Stimulated activated CD4-positive, alpha-beta T cell treated with anti-CD3 and anti-CD28 coated beads, Interleukin-4, amount 100 ng/mL, for 1 hour (primary cell): ENCODE data around the gene PLCXD3.

Source experiments
- DNase-seq: peaks from one replicate; pipeline ENCODE4 v3.0.0-alpha.2; 2020

The PLCXD3 gene

DNA sequence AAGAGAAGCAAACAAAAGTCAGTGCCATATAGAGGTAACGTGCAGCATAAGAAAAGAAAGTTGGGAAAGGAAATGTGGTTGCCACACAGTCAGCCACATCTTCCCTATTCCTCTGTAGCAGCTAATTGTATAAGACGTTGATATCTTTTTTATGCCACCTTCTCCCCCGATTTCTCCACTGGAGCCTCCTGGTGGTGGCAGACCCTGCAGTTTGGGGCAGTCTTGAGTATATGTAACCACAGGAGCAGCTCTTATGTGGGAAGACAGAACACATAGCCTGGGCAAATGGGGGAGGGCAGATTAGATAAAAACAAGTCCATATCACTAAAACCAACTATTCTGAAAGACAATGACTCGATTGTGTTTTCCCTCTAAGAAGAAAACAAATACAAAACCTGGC, 99.7 kb downstream of the PLCXD3 start:
- DNase-seq: no peak

- DNase-seq: no peak
These were observed 100.1 kb downstream of the PLCXD3 start for GRCh38 chr5:41410307-41410706.

DNA sequence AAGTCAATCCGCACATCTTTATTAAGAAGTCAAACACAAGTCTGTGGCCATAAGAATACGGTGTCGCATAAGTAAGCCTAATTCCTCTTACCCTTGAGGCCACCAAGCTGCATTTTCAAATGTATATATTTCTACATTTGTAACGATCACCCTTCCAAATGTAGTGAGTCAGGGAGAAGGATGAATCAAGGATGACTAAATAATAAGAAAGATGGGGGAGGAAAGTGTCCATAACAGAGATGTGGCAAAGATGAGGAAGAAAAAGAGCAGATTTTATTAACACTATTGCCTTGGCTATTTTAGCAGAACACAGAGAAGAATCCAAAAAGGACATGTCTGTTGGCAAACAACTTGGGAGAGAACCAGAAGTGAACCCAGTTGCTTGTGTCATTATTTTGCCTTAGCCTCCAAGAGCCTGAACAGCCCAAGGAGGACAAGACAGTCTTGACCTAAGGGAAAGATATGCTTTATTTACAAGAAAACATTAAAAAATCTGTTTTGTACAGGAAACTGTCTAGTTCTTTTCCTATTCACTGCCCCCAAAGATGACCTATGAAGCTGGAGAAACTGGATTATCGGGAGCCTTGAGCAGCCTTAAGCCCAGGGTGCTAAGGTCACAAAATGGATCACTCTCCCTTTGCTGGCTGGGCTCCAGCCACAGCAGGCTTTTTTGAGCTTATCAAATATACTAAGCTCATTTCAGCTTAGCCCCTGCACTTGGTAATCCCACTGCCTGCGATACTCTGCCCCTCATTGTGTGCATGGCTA, 101.5 kb downstream of the PLCXD3 start:
- DNase-seq: no peak

DNA sequence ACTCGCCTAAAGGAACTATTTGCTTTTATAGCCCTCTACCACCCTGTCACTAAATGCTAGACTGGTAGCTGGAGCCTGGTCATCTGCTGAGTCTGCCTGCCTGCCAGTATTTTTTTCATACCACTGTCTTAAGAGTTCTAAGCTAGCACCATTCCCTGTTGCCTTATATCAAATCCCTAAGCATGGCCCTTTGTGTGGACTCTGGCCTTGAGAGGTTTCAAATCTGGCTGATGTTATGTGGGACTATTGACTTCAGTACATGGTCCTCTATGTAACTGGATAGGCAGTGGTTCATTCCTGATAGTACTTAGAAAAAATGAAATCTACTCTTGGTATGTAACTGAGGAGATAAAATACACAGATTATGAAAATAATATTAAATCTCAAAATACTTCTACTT, 103.5 kb downstream of the PLCXD3 start:
- no peak for DNase-seq

DNA sequence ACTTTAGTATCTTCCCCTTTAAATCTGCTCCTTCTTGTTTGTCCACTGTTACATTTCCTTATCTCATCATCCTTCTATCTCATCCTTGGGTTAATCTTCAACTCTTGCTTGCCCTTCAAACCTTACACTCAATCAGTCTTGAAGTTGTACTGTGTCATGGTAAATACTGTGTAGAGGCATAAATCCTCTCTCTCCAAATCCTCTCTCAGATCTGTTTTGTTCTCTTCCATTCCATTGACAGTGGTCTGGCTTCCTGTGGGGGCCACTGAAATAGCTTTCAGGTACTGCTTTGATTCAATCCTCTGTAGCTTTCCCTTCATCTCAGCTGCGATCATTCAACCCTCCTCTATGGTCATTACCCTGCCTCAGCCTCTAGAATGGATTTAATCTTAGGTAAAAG, 104.0 kb downstream of the PLCXD3 start:
- no peak for DNase-seq

GRCh38 chr5:41404757-41405156, 105.6 kb downstream of the PLCXD3 start:
- DNase-seq: no peak

GRCh38 chr5:41403846-41404245, 106.6 kb downstream of the PLCXD3 start:
- DNase-seq: no peak

DNA sequence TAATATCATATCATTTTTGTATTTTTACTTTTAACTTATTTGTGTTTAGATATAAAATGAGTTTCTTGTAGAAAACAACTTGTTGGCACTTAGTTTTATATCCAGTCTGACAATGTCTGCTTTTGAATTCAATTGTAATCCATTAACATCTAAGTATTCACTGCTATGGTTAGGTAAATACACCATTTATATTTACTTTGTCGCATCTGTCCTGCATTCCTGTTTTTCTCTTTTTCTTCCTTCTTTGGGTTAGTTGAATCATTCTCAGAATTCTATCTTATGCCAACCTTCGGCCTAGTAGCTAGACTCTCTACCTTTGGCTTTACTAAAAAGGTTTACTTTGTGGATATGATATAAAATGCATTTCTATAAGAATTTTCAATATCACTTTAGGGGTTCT, 107.6 kb downstream of the PLCXD3 start:
- no peak for DNase-seq

GRCh38 chr5:41399839-41400238, 110.6 kb downstream of the PLCXD3 start:
- DNase-seq: no peak

DNA sequence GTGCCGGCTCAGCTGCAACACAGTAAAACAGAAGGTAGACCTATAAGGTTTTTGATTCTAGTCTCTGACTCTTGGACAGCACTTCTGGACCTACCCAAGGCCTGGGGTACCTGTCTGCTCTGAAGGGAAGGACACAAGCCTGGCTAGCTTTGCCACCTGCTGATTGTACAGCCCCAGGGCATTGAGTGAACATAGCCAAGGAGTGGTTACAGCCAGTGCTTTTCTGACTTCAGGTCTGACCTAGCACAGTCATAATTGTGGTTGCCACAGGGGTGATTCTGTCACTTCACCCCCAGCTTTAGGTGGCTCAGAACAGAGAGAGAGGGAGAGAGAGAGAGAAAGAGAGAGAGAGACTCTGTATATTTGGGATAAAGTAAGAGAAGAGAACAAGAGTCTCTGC, 118.4 kb downstream of the PLCXD3 start:
- DNase-seq: no peak

DNA sequence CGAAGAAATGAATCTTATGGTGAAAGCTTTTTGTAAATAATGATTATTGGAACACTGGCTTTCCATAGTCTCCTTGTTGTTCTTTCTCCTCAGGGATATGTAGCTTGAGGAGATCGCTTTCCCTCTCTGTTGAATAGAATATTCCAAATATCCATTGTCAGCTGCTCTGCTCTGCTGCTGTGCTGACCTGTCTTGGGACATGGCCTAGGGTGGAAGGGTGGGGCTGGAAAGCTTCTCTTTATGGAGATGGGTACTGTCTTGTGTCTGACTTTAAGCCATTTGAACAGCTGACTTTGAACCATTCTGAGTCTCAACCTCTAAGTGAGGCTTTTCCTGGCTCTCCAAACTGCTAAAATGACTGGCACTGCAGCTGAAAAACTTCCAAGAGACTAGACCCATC, 135.8 kb downstream of the PLCXD3 start:
- no peak for DNase-seq

DNA sequence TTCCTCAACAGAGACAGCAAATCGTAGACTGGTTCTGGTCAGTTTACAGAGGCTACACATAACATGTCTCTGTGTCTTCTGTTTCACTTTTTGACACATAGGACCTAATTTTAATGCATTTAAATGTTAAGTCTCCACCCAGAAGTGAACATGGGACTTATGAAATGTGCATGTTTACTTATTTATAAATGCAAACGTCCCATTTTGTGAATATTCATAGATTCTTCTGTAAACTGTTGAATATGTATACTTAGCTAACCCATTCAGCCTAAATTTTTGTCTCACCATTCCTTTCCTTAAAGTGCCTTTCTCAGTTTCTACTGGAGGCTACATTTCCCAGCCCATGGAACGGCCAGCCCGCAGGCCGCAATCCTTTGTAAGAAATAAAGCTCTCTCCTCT, 137.2 kb downstream of the PLCXD3 start:
- no peak for DNase-seq

DNA sequence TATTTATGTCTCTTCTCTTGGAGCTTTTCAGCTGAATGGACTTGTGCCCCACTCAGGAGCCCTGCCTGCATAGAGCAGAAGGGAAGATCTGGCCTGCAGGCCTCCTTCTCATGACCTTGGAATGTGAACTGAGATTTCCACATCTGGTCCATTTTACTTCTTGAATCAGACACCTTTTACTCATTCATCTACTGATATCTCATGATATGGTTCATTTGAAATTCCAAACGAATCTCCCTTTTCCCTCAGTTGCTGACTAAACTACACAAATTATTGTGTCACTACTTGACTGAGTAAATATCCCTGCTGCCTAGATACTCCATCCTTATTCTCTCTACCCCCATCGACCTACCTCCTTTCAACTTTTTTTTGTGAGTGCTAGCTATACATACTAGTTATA, 138.7 kb downstream of the PLCXD3 start:
- no peak for DNase-seq

DNA sequence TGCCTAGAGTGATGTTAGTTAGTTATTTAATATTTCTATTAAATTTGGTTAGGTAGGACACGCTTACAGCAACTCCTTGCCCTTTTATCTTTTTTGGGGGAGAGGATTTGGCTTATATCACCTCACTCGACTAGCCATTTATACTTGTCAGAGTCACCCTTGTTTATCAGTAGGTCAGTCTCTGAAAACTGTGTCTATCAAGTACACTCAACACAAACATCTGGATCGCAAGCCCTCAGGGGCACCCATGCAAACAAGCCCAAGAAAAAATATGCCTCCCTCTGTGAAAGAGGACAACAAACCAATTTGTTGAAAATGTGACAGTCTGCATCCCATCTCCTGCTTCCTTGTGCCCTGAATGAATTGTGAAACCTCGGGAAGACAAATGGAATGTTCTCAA, 139.9 kb downstream of the PLCXD3 start:
- DNase-seq: no peak

- no peak for DNase-seq
These were observed 140.6 kb downstream of the PLCXD3 start for GRCh38 chr5:41369799-41370198.

GRCh38 chr5:41368158-41368557, 142.2 kb downstream of the PLCXD3 start:
- DNase-seq: no peak

DNA sequence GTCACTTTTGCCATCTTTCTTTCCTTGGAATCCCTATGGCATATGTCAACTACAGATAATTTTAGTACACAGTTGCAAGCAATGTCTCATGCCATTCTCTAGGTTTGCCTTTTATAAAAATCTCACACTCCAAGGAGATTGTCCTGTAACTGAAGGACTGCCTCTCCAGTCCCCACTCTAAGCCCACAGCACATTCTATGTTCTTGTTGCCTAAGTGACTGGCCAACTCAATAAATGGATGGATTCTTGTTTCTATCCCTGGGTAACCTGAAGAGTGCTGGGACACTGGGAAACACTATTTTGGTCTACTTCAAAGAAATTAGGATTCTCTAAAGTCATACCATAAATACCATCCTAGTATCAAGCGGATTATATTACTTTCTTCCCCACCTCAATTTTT, 145.0 kb downstream of the PLCXD3 start:
- DNase-seq: no peak

GRCh38 chr5:41364346-41364745, 146.1 kb downstream of the PLCXD3 start:
- no peak for DNase-seq

- DNase-seq: no peak
These were observed 146.9 kb downstream of the PLCXD3 start for GRCh38 chr5:41363343-41363986.

DNA sequence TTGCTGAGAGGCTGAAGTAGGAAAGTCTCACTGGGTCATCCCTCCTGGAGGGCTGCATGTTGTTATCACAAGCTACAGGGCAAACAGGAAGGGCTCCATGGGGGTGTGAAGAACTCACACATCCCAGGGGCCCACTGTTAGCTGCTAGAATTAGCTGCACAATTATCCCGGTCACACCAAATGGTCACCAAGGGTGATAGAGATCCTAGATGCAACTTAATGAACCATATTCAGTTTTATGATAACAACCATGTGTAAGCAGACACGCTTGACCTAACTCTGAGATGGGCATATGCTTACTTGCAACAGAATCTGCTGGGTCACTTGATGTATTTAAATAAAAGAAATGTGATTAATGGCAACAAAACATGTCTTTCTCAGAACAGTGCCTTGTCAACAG, 153.6 kb downstream of the PLCXD3 start:
- DNase-seq: no peak

DNA sequence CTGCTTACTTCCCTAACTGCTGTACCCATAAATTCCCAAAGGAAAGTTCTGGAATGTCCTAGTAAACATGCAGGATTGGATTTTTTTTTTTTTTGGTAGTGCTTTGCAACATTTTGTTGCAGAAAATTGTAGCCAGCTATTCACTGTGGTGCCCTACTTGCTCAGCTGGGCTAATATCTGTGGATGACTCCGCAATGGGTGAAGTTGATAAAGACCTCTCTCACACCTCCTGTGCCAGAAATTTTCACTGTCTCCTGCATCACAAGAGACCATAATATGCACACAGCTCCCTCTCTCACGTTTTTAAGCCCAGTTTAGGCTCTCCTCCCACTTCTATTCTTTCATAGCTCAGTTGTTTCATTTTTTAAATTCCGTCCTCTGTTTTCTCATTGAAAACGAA, 160.6 kb downstream of the PLCXD3 start:
- DNase-seq: no peak

GRCh38 chr5:41347569-41347968, 162.8 kb downstream of the PLCXD3 start:
- DNase-seq: no peak

- DNase-seq: no peak
These were observed 163.8 kb downstream of the PLCXD3 start for GRCh38 chr5:41346609-41347008.

GRCh38 chr5:41345295-41345694, 165.1 kb downstream of the PLCXD3 start:
- DNase-seq: no peak

GRCh38 chr5:41339339-41339738, 171.1 kb downstream of the PLCXD3 start:
- no peak for DNase-seq
